NB4 (cell line): Measurements from ENCODE around the gene ESR1.

Source experiments
- DNase-seq: peaks from one replicate; pipeline ENCODE4 v3.0.0; 2010; ENCODE audit warnings: low read depth
- H3K4me3 ChIP-seq: one replicate; pipeline ENCODE4 v1.5.1; 2011; ENCODE audit warnings: mild to moderate bottlenecking, low read depth, low read length, moderate library complexity
- CTCF ChIP-seq: IDR thresholded peaks from one replicate; pipeline ENCODE4 v1.5.1; 2012; ENCODE audit warnings: low read depth, low read length
- MAX ChIP-seq: IDR thresholded peaks from 2 replicates; pipeline ENCODE4 v1.6.1; 2011; ENCODE audit warnings: low read depth, low read length
- MYC ChIP-seq: IDR thresholded peaks from 2 replicates; pipeline ENCODE4 v1.6.1; 2011; ENCODE audit warnings: low read depth, low read length
- POLR2A ChIP-seq: IDR thresholded peaks from 2 replicates; pipeline ENCODE4 v1.6.1; 2011; ENCODE audit warnings: mild to moderate bottlenecking; ENCODE audit not compliant: insufficient read length; ENCODE audit errors: extremely low read depth

Gene ESR1

GRCh38 chr6:152119831-152120230, 312.3 kb downstream of the ESR1 start:
- no peak for DNase-seq
- H3K4me3 ChIP-seq: no peak overlapping the region
- no peak for TF ChIP-seq CTCF

GRCh38 chr6:152121910-152122309, 314.4 kb downstream of the ESR1 start:
- DNase-seq: no peak
- H3K4me3 ChIP-seq: no peak overlapping the region
- TF ChIP-seq MAX (no peak), POLR2A (no peak), CTCF (no peak)

GRCh38 chr6:152122434-152122833, 315.0 kb downstream of the ESR1 start:
- no peak for DNase-seq
- TF ChIP-seq MAX (no peak), CTCF (no peak), POLR2A (no peak), MYC (no peak)

GRCh38 chr6:152123076-152123475, 315.6 kb downstream of the ESR1 start:
- DNase-seq: no peak
- TF ChIP-seq POLR2A (no peak), CTCF (no peak), MAX (no peak), MYC (no peak)
- no peak overlapping the region for H3K4me3 ChIP-seq

More at GRCh38 chr6:152122434-152122833, 315.0 kb downstream of the ESR1 start:
- no peak overlapping the region for H3K4me3 ChIP-seq

- peak; percentile 52 for DNase-seq
- no peak for TF ChIP-seq POLR2A
- peak; percentile 65 for TF ChIP-seq CTCF
- H3K4me3 ChIP-seq: no peak overlapping the region
Observed at GRCh38 chr6:152124429-152125074, 317.1 kb downstream of the ESR1 start.

GRCh38 chr6:152127432-152128165, 320.1 kb downstream of the ESR1 start:
- no peak for DNase-seq
- TF ChIP-seq POLR2A: no peak
- TF ChIP-seq MYC: no peak
- TF ChIP-seq MAX: no peak
- TF ChIP-seq CTCF: no peak

More at GRCh38 chr6:152127432-152128165, 320.1 kb downstream of the ESR1 start:
- H3K4me3 ChIP-seq: no peak overlapping the region
